Muscle of leg (tissue), 11 donors: Measurements from ENCODE around the gene LBP. TPM values are rescaled to one million over a fixed set of nuclear protein-coding genes. Genes with fewer than 3 reads are reported as not detected.
A peak's percentile ranks its signal among the peaks of the same experiment; 100 is the strongest.
"Not testable (repeated sequence)": the region's sequence is repeated elsewhere in the genome, so short reads cannot be mapped to it uniquely, and the experiment has no call there.

Experiments
- DNase-seq: peaks from one replicate; pipeline ENCODE4 v3.0.0; 2013
- H3K27ac ChIP-seq: one replicate; pipeline ENCODE4 v1.5.1; 2013; ENCODE audit warnings: mild to moderate bottlenecking, low read length, control low read depth
- H3K27me3 ChIP-seq: one replicate; pipeline ENCODE4 v1.6.1; 2013; ENCODE audit warnings: low read length; ENCODE audit not compliant: control insufficient read depth, insufficient read depth
- H3K36me3 ChIP-seq: one replicate; pipeline ENCODE4 v1.6.1; 2013; ENCODE audit warnings: low read length; ENCODE audit not compliant: control insufficient read depth, insufficient read depth
- H3K4me1 ChIP-seq: one replicate; pipeline ENCODE4 v1.6.1; 2013; ENCODE audit warnings: low read length; ENCODE audit not compliant: control insufficient read depth, insufficient read depth
- H3K4me3 ChIP-seq: one replicate; pipeline ENCODE4 v1.5.1; 2013; ENCODE audit warnings: low read length, control low read depth
- H3K9me3 ChIP-seq: replicated peaks from 2 replicates; pipeline ENCODE4 v1.6.1; 2013; ENCODE audit warnings: low read depth, low read length; ENCODE audit not compliant: control insufficient read depth
- whole genome bisulfite sequencing: methylation state at CpG from one replicate; pipeline ENCODE4 v1.1.5; 2013; ENCODE audit warnings: missing lambda C conversion rate; ENCODE audit not compliant: insufficient coverage; 5-methylcytosine and 5-hydroxymethylcytosine counted together
- polyA plus RNA-seq, 8 donors: library from polyadenylated mRNA; unstranded; fragments of 120-200 nt; gene quantifications; one replicate each; pipeline versions ENCODE4 v1.2.1 to v1.2.3, GENCODE V29; 2013; ENCODE audit warnings: inconsistent platforms in 1 of 8, low replicate concordance in 1 of 8; ENCODE audit not compliant: insufficient read length in 8 of 8, insufficient read depth in 1 of 8
- total RNA-seq: library from RNA; stranded (reverse); fragments of 120-200 nt; gene quantifications from one replicate; pipeline ENCODE4 v1.2.4, GENCODE V29; 2013

The LBP gene
- total and polyA plus RNA-seq, 9 donors = 0.08 TPM; not detected in 8

- peaks cover 7% of the 10 kb centered on the region for H3K9me3 ChIP-seq
- no peaks in the 10 kb centered on the region for H3K4me1 ChIP-seq
- H3K36me3 ChIP-seq = no peaks in the 10 kb centered on the region
- DNase-seq = no peak
- H3K27ac ChIP-seq = no peak overlapping the region
- H3K27me3 ChIP-seq = peaks cover 18% of the 10 kb centered on the region
- no peak overlapping the region for H3K4me3 ChIP-seq
- WGBS = 25% methylated on average over 6 of the region's 7 CpGs
Observed at GRCh38 chr20:38336726-38337125, 9.6 kb upstream of the LBP start.

GRCh38 chr20:38337561-38338140 lies 8.6 kb upstream of the LBP start:
- H3K4me1 ChIP-seq = no peaks in the 10 kb centered on the region
- WGBS = 35% methylated on average over 5 of the region's 6 CpGs
- no peak for DNase-seq

GRCh38 chr20:38338849-38339520 lies 7.3 kb upstream of the LBP start:
- Histone ChIP-seq H3K27me3 (peaks cover 16% of the 10 kb centered on the region), H3K4me3 (no peak overlapping the region), H3K9me3 (peaks cover 7% of the 10 kb centered on the region), H3K4me1 (peaks cover 5% of the 10 kb centered on the region), H3K27ac (no peak overlapping the region), H3K36me3 (no peaks in the 10 kb centered on the region)
- DNase-seq = no peak
- 61% methylated on average over 3 of the region's 7 CpGs for WGBS

More at GRCh38 chr20:38337561-38338140, 8.6 kb upstream of the LBP start:
- no peak overlapping the region for H3K4me3 ChIP-seq
- peaks cover 7% of the 10 kb centered on the region for H3K9me3 ChIP-seq
- H3K27me3 ChIP-seq = peaks cover 16% of the 10 kb centered on the region
- H3K36me3 ChIP-seq = no peaks in the 10 kb centered on the region
- no peak overlapping the region for H3K27ac ChIP-seq

GRCh38 chr20:38339521-38339896 lies 6.8 kb upstream of the LBP start:
- not testable (repeated sequence) for H3K4me1 ChIP-seq, H3K27ac ChIP-seq, H3K4me3 ChIP-seq, H3K36me3 ChIP-seq, H3K9me3 ChIP-seq, DNase-seq
- WGBS = 83% methylated on average over 3 of the region's 8 CpGs
- H3K27me3 ChIP-seq = peaks cover 16% of the 10 kb centered on the region

- Histone ChIP-seq H3K36me3 (no peaks in the 10 kb centered on the region), H3K4me1 (peaks cover 5% of the 10 kb centered on the region), H3K27ac (no peak overlapping the region), H3K27me3 (peaks cover 16% of the 10 kb centered on the region), H3K4me3 (no peak overlapping the region), H3K9me3 (peaks cover 7% of the 10 kb centered on the region)
- peak; percentile 49 for DNase-seq
- WGBS = no CpG with 5 or more reads among the region's 3 CpGs
Observed at GRCh38 chr20:38339997-38340396, 6.3 kb upstream of the LBP start.

GRCh38 chr20:38340693-38341092 lies 5.6 kb upstream of the LBP start:
- DNase-seq = no peak
- peaks cover 7% of the 10 kb centered on the region for H3K9me3 ChIP-seq
- no peak overlapping the region for H3K4me3 ChIP-seq
- H3K27ac ChIP-seq = no peak overlapping the region
- H3K36me3 ChIP-seq = no peaks in the 10 kb centered on the region
- WGBS = 75% methylated on average over 2 of the region's 6 CpGs
- H3K4me1 ChIP-seq = peaks cover 5% of the 10 kb centered on the region
- H3K27me3 ChIP-seq = peaks cover 15% of the 10 kb centered on the region

- peaks cover 7% of the 10 kb centered on the region for H3K9me3 ChIP-seq
- peaks cover 3% of the 10 kb centered on the region for H3K27me3 ChIP-seq
- WGBS = 47% methylated on average over 7 of the region's 7 CpGs
- DNase-seq = no peak
- H3K4me3 ChIP-seq = no peak overlapping the region
- H3K4me1 ChIP-seq = peaks cover 5% of the 10 kb centered on the region
- no peak overlapping the region for H3K27ac ChIP-seq
- H3K36me3 ChIP-seq = no peaks in the 10 kb centered on the region
Observed at GRCh38 chr20:38342216-38342615, 4.1 kb upstream of the LBP start.

- no peak for DNase-seq
- H3K27me3 ChIP-seq = peaks cover under 1% of the 10 kb centered on the region
- no peaks in the 10 kb centered on the region for H3K36me3 ChIP-seq
- no peak overlapping the region for H3K27ac ChIP-seq
- peaks cover 4% of the 10 kb centered on the region for H3K9me3 ChIP-seq
- peaks cover 5% of the 10 kb centered on the region for H3K4me1 ChIP-seq
- H3K4me3 ChIP-seq = no peak overlapping the region
- 85% methylated on average over 4 of the region's 5 CpGs for WGBS
Observed at GRCh38 chr20:38342713-38343310, 3.5 kb upstream of the LBP start.

- H3K27me3 ChIP-seq = no peaks in the 10 kb centered on the region
- H3K27ac ChIP-seq = no peak overlapping the region
- H3K9me3 ChIP-seq = no peaks in the 10 kb centered on the region
- no peak overlapping the region for H3K4me3 ChIP-seq
- 55% methylated on average over 10 of the region's 16 CpGs for WGBS
- no peaks in the 10 kb centered on the region for H3K36me3 ChIP-seq
- peaks cover 5% of the 10 kb centered on the region for H3K4me1 ChIP-seq
- peak; percentile 47 for DNase-seq
Observed at GRCh38 chr20:38343311-38344106, 2.8 kb upstream of the LBP start.

GRCh38 chr20:38344107-38344701 lies 2.1 kb upstream of the LBP start:
- 43% methylated on average over 1 of the region's 5 CpGs for WGBS

More at GRCh38 chr20:38344107-38344701, 2.1 kb upstream of the LBP start:
- no peak for DNase-seq
- H3K9me3 ChIP-seq = no peaks in the 10 kb centered on the region
- H3K4me3 ChIP-seq = no peak overlapping the region
- no peaks in the 10 kb centered on the region for H3K27me3 ChIP-seq
- peaks cover 5% of the 10 kb centered on the region for H3K4me1 ChIP-seq
- no peak overlapping the region for H3K27ac ChIP-seq
- no peaks in the 10 kb centered on the region for H3K36me3 ChIP-seq
